GM18951 (cell line): ENCODE measurements around the gene RNU7-1.
A peak's percentile ranks its signal among the peaks of the same experiment; 100 is the strongest.

Experiments used
- POLR2A ChIP-seq: IDR thresholded peaks from 4 replicates; pipeline ENCODE4 v1.6.1; 2011; ENCODE audit warnings: mild to moderate bottlenecking; ENCODE audit not compliant: insufficient read length, insufficient read depth; ENCODE audit errors: extremely low read depth
- in situ Hi-C: fragments of 300-500 bp; cut with MboI; formaldehyde crosslinking; loops from one replicate; pipeline ENCODE4 v1.12.0; 2022; ENCODE audit warnings: low sequenced_read_pairs, mixed read lengths, inconsistent platforms; ENCODE audit not compliant: unreplicated experiment

RNU7-1 gene

DNA sequence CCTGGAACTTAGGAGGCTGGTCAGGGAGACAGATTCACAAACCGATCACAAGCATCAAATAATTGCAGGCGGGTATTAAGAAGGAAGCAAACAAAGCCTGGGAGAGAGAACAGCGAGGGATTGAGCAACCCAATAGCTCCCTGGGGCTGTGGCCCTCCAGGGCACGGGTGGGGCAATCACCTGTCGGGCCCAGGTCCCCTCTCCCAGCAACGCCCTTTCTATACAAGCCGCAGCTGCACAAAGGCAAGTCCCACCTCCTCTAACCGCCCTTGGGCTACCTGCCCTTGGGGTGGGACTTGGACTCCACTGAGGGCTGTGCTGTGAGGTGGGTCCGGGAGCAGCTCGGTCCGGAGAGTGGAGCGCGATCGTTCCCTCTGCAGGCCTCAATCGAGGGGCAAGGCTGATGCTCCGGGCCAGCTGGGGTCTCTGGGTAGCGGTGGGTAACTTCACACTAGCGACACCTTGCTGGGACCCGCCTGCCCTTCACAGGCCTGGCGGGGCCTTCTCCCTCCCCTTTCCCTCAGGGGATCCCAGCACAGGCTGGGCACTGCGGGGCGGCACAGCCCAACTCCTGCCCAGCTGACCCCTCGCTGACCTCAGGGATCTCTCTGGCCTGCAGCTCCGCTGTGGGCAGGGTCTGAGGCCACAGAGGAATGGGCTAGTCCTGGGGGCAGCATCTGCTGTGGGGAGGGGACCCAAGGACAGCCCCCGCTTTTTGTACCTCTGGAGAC is 18.8 kb downstream of the RNU7-1 start:
- no peak for TF ChIP-seq POLR2A
- in situ Hi-C loops = no loop called here

DNA sequence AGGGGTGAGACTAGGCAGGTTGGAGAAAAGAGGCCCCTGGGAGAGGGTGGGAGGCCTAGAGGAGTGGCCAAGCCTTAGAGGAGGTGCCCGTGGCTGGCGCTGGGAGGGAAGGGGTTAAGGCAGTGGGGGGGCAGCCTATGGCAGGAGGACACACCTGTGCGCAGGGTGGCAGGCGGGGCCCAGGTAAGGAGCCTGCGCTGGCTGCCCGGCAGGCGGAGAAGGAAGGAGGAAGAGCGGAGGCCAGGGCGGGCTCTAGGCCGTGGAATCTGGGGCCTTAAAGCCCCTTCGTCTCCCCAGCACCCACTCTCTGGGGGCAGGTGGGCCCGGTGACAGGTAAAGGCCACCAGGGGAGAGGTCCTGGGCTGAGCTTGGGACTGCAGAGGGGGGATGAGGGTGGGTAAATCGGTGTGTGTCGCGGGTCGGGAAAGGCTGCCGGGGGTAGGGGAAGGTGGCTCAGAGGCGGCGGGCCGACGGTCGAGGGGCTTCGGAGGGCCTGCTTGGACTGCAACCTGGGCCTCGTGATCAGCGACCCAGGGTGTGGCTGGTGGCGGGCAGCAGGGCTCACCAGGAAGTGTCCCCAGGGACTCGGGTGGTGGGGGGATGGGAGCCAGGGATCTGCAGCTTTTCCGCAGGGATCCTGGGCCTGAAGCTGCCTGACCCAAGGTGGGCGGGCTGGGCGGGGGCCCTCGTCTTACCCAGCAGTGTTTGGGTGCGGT is 19.6 kb downstream of the RNU7-1 start:
- in situ Hi-C loops = no loop called here
- TF ChIP-seq POLR2A = no peak

DNA sequence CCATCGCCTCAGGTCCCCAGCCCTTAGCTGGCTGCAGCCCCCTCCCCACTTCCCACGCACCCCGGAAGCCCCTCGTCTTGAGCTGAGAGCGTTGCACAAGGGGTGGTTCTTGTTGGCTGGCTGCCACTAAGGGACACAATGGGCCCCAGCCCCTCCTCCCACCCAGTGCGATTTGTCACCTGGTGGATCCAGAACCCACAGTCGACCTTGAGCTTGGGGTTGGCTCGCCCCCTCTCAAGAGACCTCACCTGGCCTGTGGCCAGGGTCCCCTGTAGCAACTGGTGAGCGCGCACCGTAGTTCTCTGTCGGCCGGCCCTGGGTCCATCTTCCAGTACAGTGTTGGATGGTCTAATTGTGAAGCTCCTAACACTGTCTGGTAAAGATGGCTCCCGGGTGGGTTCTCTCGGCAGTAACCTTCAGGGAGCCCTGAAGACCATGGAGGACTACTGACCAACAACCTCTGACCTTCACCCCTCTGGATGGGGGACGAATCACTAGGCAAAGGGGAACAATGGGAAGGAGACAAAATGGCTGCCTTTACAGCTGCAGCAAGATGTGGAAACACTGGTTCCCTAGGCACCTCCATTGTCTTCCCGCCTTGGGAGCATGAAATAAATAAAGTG is 20.3 kb downstream of the RNU7-1 start:
- TF ChIP-seq POLR2A = no peak
- in situ Hi-C loops = no loop called here

DNA sequence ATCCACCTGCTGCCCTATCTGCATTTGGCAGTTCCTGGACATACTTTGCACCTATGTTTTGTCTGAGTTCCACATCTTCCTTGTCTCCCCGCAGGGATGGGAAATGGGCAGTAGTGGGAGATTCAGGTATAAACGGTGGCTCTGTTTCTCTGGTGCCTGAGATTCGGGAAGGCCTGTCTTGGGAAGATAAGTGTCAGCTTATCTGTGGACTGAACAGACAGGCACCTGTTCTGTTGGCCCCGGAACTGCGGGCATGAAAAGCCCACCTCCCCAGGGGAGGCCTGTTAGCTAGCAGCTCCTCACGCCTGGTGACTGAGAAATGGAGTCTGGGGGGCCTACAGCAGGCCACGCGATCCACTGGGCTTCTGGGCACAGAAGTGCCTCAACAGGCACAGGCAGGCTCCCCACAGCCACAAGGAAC is 21.0 kb downstream of the RNU7-1 start:
- in situ Hi-C loops = no loop called here
- TF ChIP-seq POLR2A = no peak

DNA sequence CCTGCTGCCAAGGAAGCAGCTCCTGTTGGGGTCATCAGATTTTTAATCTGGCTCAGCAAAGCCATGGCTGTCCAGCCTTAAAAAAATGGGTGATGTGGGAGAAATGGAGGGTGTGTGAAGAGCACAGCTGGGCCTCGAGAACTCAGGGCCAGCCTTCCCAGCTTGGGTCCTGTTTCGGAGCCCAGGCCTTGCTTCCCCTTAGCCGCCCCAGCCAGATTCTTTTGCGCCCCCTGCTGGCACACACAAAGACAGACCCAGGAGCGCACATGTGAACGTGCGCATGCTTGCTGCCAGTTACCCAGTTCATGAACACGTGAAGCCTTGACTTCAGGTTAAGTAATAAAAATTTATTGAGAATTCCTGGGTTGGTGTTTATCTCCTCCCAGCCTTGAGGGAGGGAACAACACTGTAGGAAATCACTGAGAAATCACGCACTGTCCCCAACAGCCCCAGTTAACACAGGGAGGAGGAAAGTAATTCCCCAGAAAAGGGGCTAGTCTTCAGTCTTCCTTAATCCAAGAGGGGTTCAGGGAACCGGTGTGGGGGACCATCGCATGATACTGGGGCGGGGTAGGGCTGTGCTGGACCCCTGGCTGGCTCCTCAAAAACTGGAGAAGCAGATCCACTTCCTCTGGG is 21.5 kb downstream of the RNU7-1 start:
- in situ Hi-C loops = no loop called here
- peak; percentile 40 for TF ChIP-seq POLR2A

DNA sequence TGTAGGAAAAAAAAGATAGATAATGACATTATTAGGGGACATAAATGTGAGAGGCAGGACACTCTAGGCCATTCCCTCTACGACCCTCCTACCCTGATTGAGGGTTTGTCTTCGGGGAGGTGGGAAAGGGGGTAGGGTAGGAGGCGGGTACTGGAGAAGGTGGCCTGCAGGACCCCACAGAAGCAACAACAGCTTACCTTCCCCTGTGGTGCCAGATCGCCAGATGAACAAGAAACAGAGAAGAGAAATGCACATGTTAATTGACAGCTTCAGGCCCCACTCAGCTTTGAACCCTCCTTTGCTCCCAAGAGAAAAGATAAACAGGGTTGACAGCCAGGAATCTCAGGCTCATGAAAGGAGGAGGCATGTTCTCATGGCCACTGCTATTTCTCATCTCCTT is 22.1 kb downstream of the RNU7-1 start:
- in situ Hi-C loops = no loop called here
- no peak for TF ChIP-seq POLR2A

DNA sequence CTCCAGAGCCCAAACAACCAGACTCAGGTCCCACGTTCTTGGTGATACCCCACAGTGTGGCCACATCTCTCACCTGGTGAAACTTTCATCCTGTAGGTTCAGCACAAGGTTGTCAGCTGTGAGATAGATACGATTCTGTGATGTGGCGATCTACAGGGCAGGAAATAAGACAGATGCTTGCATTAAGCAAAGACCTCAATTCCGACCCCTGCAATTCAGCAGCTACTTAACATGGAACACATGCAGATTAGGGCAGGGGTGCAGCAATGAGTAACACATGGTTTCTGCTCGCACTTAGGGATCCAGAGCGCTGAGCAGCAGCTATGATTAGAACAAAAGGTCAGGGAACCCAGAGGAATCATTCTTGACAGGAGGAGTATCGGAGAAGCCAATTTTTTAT is 22.7 kb downstream of the RNU7-1 start:
- no peak for TF ChIP-seq POLR2A
- in situ Hi-C loops = no loop called here

DNA sequence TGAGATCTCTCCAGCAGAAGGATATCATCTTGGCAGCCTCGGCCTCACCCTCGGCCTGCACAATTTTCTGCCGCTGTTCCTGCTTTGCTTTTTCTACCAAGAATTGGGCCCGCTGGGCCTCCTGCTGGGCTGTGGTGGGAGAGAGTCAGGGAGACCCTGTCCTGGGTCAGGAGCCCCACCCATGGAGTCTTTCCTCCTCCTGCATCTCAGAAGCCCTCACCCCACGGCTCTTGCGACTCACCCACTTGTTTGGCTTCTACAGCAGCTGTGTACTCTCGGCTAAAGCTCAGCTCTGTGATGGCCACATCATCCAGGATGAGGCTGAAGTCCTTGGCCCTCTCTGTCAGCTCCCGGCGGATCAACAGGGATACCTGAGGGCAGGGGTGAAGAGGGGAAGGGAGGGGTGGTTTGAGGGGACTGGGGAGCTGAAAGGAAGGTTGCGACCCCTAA is 24.1 kb downstream of the RNU7-1 start:
- in situ Hi-C loops = no loop called here
- TF ChIP-seq POLR2A = no peak

DNA sequence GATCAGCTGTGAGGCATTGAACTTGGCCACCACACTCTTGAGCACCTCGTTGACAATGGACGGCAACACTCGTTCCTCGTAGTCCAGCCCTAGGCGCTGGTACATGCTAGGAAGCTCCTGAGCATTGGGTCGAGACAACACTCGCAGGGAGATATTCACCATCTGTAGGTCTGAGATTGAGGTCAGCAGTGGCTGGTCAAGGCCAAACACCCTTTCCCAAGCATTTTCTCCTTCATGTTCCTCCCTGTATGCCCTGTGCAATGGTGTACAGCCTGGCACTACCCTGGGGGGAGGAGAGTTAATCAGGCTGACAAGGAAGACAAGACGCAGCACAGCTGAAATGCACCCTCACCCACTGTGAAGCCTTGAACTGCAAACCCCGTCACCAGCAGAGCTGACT is 24.8 kb downstream of the RNU7-1 start:
- no peak for TF ChIP-seq POLR2A
- in situ Hi-C loops = no loop called here

DNA sequence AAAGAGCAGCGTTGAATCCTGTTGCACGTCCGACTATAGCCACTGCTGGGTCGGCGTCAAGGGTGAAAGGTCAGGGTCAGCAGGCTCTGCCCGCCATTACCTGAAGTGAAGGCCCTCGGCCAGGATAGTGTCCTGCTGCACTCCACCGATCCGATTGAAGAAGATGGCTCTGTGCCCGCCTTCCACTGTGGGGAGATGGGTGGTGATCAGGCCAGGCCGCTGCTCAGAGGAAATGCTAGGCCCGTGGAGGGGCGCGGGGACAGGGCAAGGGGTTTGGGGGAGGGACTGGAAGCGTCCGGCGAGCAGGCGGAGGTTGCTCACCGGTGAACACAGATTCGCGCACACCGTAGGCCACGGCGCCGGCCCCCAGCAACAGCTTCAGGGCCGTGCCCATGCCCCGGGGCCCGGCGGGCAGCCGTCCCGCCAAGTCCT is 26.5 kb downstream of the RNU7-1 start:
- no peak for TF ChIP-seq POLR2A
- in situ Hi-C loops = no loop called here

DNA sequence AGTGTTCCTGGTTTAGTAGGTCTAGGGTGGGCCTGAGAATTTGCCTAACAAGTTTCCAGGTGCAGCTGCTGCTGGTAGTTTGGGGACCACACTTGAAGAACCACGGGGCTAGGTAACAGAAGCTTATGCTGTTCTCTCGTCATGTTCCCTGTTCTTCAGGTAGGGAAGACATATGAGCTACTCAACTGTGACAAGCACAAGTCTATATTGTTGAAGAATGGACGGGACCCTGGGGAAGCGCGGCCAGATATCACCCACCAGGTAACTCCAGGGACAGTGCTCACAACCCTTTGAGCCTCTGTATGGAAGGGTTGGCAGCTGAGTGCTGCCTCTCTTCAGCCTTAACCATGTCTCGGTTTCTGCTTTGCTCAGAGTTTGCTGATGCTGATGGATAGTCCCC is 30.6 kb downstream of the RNU7-1 start:
- no peak for TF ChIP-seq POLR2A
- in situ Hi-C loops = no loop called here

DNA sequence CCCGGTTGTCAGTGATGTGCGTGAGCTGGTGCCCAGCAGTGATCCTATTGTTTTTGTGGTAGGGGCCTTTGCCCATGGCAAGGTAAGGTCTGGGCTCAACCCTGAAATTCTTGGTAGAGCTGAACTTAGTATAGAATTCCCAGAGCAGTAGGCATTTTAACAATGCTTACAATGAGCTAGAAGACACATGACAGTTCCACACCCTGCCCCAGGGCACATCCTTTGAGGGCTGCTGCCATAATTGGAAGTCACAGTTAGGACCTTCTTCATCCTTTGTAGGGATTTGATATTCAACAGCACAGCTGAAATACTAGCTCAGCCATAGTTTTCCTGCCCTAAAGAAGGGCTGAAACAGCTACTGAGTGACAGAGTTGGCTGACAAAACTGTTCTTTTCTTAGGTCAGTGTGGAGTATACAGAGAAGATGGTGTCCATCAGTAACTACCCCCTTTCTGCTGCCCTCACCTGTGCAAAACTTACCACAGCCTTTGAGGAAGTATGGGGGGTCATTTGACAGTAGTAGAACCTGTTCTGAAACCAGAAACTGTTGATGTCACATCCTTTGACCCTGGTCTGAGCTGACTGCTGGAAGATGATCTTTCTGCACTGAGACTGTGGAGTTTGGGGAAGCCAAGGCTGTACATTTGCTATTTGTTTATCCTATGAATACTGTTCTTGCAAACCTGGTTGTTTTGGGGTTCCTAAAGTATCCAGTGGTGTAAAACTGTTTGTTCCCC is 31.8 kb downstream of the RNU7-1 start:
- in situ Hi-C loops = no loop called here
- no peak for TF ChIP-seq POLR2A

DNA sequence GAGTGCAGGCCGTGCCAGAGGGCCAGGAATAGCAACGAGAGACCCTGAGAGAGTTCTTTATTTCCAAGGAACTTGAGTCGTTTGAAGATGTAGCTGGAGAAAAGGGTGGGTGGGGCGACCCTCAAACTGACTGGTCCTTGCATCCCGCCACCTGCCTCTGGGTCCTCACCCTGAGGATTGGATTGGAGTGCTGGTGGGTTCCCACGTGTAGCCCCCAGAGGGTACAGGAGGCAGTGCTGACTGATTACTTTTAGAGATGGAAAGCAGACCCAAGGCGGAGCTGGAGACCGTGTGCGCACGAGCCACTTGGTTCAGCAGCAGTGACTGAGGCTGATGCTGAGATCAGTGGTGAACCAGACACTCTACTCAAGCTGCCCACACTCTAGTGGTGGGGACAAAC is 34.0 kb downstream of the RNU7-1 start:
- in situ Hi-C loops = no loop called here

More for the DNA sequence above, 34.0 kb downstream of the RNU7-1 start:
- no peak for TF ChIP-seq POLR2A
